ENCODE data around the gene DNAJC25. TPM values are rescaled to one million over a fixed set of nuclear protein-coding genes. Genes with fewer than 3 reads are reported as not detected.
A peak's percentile ranks its signal among the peaks of the same experiment; 100 is the strongest.

The DNAJC25 gene
- total and polyA plus RNA-seq, 2 of the 8 experiments (the other 6 are each of a cell fraction or from before 2014, with no cell fraction given), result 2.7 to 6.2 TPM

- Histone ChIP-seq H3K4me1 (replicated peaks in 1 of 4; ENCODE audit: control insufficient read depth in 3 of 4, insufficient read depth in 4 of 4, low read length in 3 of 4) (no peaks in the 10 kb centered on the region), H2BK15ac (ENCODE audit: low read length) (no peak overlapping the region), H2BK20ac (ENCODE audit: low read length) (no peak overlapping the region), H3K79me2 (ENCODE audit: control insufficient read depth in 1 of 2, insufficient read depth in 2 of 2, low read length in 2 of 2) (no peaks in the 10 kb centered on the region), H2BK12ac (ENCODE audit: low read depth, low read length) (no peak overlapping the region), H2AFZ (ENCODE audit: low read length) (no peak overlapping the region), H3K14ac (ENCODE audit: insufficient read length) (no peak overlapping the region), H3K56ac (replicated peaks; ENCODE audit: insufficient read length, low read depth, low read length) (no peak overlapping the region), H3K18ac (ENCODE audit: extremely low read depth, low read length) (no peak overlapping the region), H3K27me3 (replicated peaks in 1 of 4; ENCODE audit: control insufficient read depth in 3 of 4, extremely low read depth in 1 of 4, insufficient read depth in 3 of 4, low read length in 3 of 4) (peaks cover 0 to 1% (median 0%) of the 10 kb centered on the region in 4 experiments; a peak in 1 of 7 replicates), H3K4ac (replicated peaks; ENCODE audit: insufficient read length, low read depth, low read length) (no peak overlapping the region), H4K5ac (ENCODE audit: insufficient read length, low read depth, low read length) (no peak overlapping the region), H4K20me1 (replicated peaks in 1 of 2; ENCODE audit: control insufficient read depth in 1 of 2, insufficient read depth in 2 of 2, low read length in 2 of 2) (no peaks in the 10 kb centered on the region), H2BK5ac (ENCODE audit: low read depth, low read length) (no peak overlapping the region), H2AK5ac (ENCODE audit: low read depth, low read length) (no peak overlapping the region), H4K8ac (ENCODE audit: extremely low read depth, insufficient read depth, low read length) (no peak overlapping the region), H3K23ac (ENCODE audit: insufficient read length) (no peak overlapping the region), H3K4me3 (ENCODE audit: extremely low read depth in 1 of 4, insufficient read depth in 2 of 4, low read depth in 3 of 4, low read length in 4 of 4) (no peak overlapping the region), H4K91ac (replicated peaks; ENCODE audit: insufficient read length, low read length) (no peak overlapping the region), H3K27ac (ENCODE audit: low read depth, low read length) (no peak overlapping the region), H3K23me2 (ENCODE audit: low read depth, low read length) (no peaks in the 10 kb centered on the region), H3K4me2 (ENCODE audit: insufficient read depth in 1 of 2, low read depth in 2 of 2, low read length in 2 of 2) (no peak overlapping the region), H2BK120ac (replicated peaks; ENCODE audit: low read depth, low read length) (no peak overlapping the region), H3K9ac (replicated peaks in 1 of 4; ENCODE audit: extremely low read depth in 1 of 4, low read depth in 3 of 4, low read length in 3 of 4) (no peak overlapping the region), H3K36me3 (ENCODE audit: control insufficient read depth in 2 of 4, insufficient read depth in 4 of 4, low read length in 3 of 4) (no peaks in the 10 kb centered on the region), H3K9me3 (ENCODE audit: insufficient read depth in 2 of 2, low read depth in 1 of 2, low read length in 1 of 2) (peaks cover 0 to 3% of the 10 kb centered on the region in 2 experiments; a peak in 1 of 4 replicates), H3K79me1 (ENCODE audit: low read depth, low read length) (no peaks in the 10 kb centered on the region)
- 52% methylated on average over 2 of the region's 2 CpGs; no CpG with 5 or more reads in 1 of the 2 experiments for WGBS, 2 experiments (ENCODE audit: extremely low coverage in 1 of 2, insufficient coverage in 1 of 2, insufficient read length in 1 of 2, insufficient replicate concordance in 2 of 2, low coverage in 1 of 2, low lambda C conversion rate in 2 of 2, missing lambda C conversion rate in 1 of 2)
- DNase-seq (ENCODE audit: low read depth in 1 of 2, low spot score in 2 of 2) (no peak), FAIRE-seq (peak; percentile 68)
- ChIA-PET POLR2A (ENCODE audit: partially characterized antibody) (interaction anchor here (0.7 to 2.3 kb wide), 3 partner anchors 9 to 79 kb away, joined by 3 to 11 read pairs (median 8); partner anchors contain the start of genes DNAJC25 and PTGR1), CTCF (ENCODE audit: partially characterized antibody) (interaction anchor here (0.6 to 3.8 kb wide), 27 partner anchors 10 to 1694 kb away, joined by 3 to 42 read pairs (median 4); partner anchors contain the start of gene PTGR1)
- TF ChIP-seq BRCA1 (IDR thresholded peaks at IDR 0.05; ENCODE audit: low read depth, low read length), result no peak
- no peak for TF ChIP-seq ATF3 (IDR thresholded peaks at IDR 0.05; ENCODE audit: insufficient read depth, low read depth, low read length)
- TF ChIP-seq TCF12 (IDR thresholded peaks at IDR 0.05; ENCODE audit: low read depth, low read length), result no peak
- no peak for TF ChIP-seq RFX5 (IDR thresholded peaks at IDR 0.05; ENCODE audit: borderline replicate concordance, low read depth, low read length)
- TF ChIP-seq CTCF (IDR thresholded peaks at IDR 0.05; ENCODE audit: control extremely low read depth in 1 of 3, insufficient read depth in 1 of 3, low read depth in 1 of 3, low read length in 3 of 3), result peak; percentile 64 to 79 (median 70)
- no peak for TF ChIP-seq SP1 (IDR thresholded peaks at IDR 0.05; ENCODE audit: low read depth, low read length)
- no peak for TF ChIP-seq TAF7 (optimal IDR thresholded peaks at IDR 0.05; ENCODE audit: borderline replicate concordance, low read depth, low read length)
- TF ChIP-seq ZNF274 (IDR thresholded peaks at IDR 0.05; ENCODE audit: borderline replicate concordance, extremely low read depth, low read length), result no peak
- TF ChIP-seq RAD21 (IDR thresholded peaks at IDR 0.05 in 1 of 2, conservative IDR thresholded peaks at IDR 0.05 in 1 of 2; ENCODE audit: low read depth in 2 of 2, low read length in 2 of 2), result peak; percentile 71 to 77
These were observed 9.1 kb upstream of the DNAJC25 start for GRCh38 chr9:111621895-111622480.
